RCC 7860 (cell line): ENCODE measurements around the gene CTNND1.
A peak's percentile ranks its signal among the peaks of the same experiment; 100 is the strongest.
"Not testable (repeated sequence)": the region's sequence is repeated elsewhere in the genome, so short reads cannot be mapped to it uniquely, and the experiment has no call there.

Source experiments
- DNase-seq: peaks from one replicate; pipeline ENCODE4 v3.0.0-alpha.2; 2015; ENCODE audit warnings: low spot score
- FAIRE-seq: peaks from 2 replicates; lab custom pipeline; 2012; peaks lifted over from hg19 to GRCh38; lab: Jason Lieb, UNC

CTNND1 gene

GRCh38 chr11:57761301-57762234, at the start of gene CTNND1:
TSS of gene CTNND1 (plus strand) at chr11:57761802. CDS start at chr11:57791479, 29,677 bp downstream.
- FAIRE-seq = peak; percentile 94
- DNase-seq = peak; percentile 92

- FAIRE-seq = peak; percentile 95
- DNase-seq = peak; percentile 99
These were observed 49.1 kb upstream of the CTNND1 start, which contains the start of gene TMX2 for GRCh38 chr11:57712256-57713150. TSS of gene TMX2 (plus strand) at chr11:57712593. CDS start at chr11:57712619, 26 bp downstream.

GRCh38 chr11:57713835-57714234, 47.8 kb upstream of the CTNND1 start:
- no peak for FAIRE-seq
- DNase-seq = no peak

- DNase-seq, FAIRE-seq: not testable (repeated sequence)
These were observed 44.9 kb upstream of the CTNND1 start for GRCh38 chr11:57716726-57717125.

- FAIRE-seq (no peak), DNase-seq (no peak)
These were observed 34.4 kb upstream of the CTNND1 start for GRCh38 chr11:57727185-57727584.

GRCh38 chr11:57728829-57729228, 32.8 kb upstream of the CTNND1 start:
- no peak for DNase-seq
- FAIRE-seq = no peak

GRCh38 chr11:57729479-57729878, 32.1 kb upstream of the CTNND1 start:
- no peak for FAIRE-seq
- no peak for DNase-seq

GRCh38 chr11:57732661-57733060, 28.9 kb upstream of the CTNND1 start:
- FAIRE-seq (no peak), DNase-seq (no peak)

GRCh38 chr11:57735619-57736298, 25.8 kb upstream of the CTNND1 start:
- FAIRE-seq (no peak), DNase-seq (no peak)

GRCh38 chr11:57741132-57742086, 20.2 kb upstream of the CTNND1 start, which contains the start of gene SELENOH:
TSS of gene SELENOH (plus strand) at chr11:57741491. CDS start at chr11:57741596, 105 bp downstream.
- FAIRE-seq = peak; percentile 14
- DNase-seq = peak; percentile 89

GRCh38 chr11:57742087-57742452, 19.5 kb upstream of the CTNND1 start:
- no peak for FAIRE-seq
- no peak for DNase-seq

- FAIRE-seq (no peak), DNase-seq (no peak)
These were observed 17.2 kb upstream of the CTNND1 start for GRCh38 chr11:57744357-57744756.

- FAIRE-seq (no peak), DNase-seq (no peak)
These were observed 16.4 kb upstream of the CTNND1 start for GRCh38 chr11:57745206-57745605.

GRCh38 chr11:57746920-57747319, 14.7 kb upstream of the CTNND1 start:
- DNase-seq (no peak), FAIRE-seq (no peak)

- no peak for DNase-seq
- no peak for FAIRE-seq
These were observed 10.4 kb upstream of the CTNND1 start for GRCh38 chr11:57751176-57751575.

- FAIRE-seq (no peak), DNase-seq (no peak)
These were observed 9.8 kb upstream of the CTNND1 start, which contains the start of gene BTBD18 for GRCh38 chr11:57751676-57752253. TSS of gene BTBD18 (minus strand) at chr11:57751819. CDS start at chr11:57751188, 631 bp downstream.

- DNase-seq (no peak), FAIRE-seq (no peak)
These were observed 8.6 kb upstream of the CTNND1 start for GRCh38 chr11:57752954-57753353.

- FAIRE-seq (no peak), DNase-seq (no peak)
These were observed 3.4 kb upstream of the CTNND1 start for GRCh38 chr11:57758174-57758573.

- FAIRE-seq = no peak
- DNase-seq = no peak
These were observed 746 bp downstream of the CTNND1 start for GRCh38 chr11:57762235-57762861.
